Measurements from ENCODE around the gene MCM5. TPM values are rescaled to one million over a fixed set of nuclear protein-coding genes. Genes with fewer than 3 reads are reported as not detected.

Gene MCM5
- total and polyA plus RNA-seq, 2 of the 13 experiments (the other 11 are each of a cell fraction or from before 2014, with no cell fraction given): 40.2 to 93.5 TPM

- no peak for TF ChIP-seq ZBTB37 (CRISPR knock-in tag; IDR thresholded peaks at IDR 0.05)
- peak; percentile 35; the same call in 1 of the 2 replicates for TF ChIP-seq HHEX (CRISPR knock-in tag; IDR thresholded peaks at IDR 0.05)
- peak; percentile 49; the same call in 1 of the 2 replicates for TF ChIP-seq HOXD1 (CRISPR knock-in tag; IDR thresholded peaks at IDR 0.05)
- peak; percentile 55 for TF ChIP-seq ZNF547 (CRISPR knock-in tag; IDR thresholded peaks at IDR 0.05)
- TF ChIP-seq ZFP41 (CRISPR knock-in tag; IDR thresholded peaks at IDR 0.05; ENCODE audit: borderline replicate concordance): no peak
- 0 out of 2 replicates have a peak, but pooled peaks have one; percentile 28 for TF ChIP-seq TP53 (CRISPR knock-in tag; conservative IDR thresholded peaks at IDR 0.05)
- peak; percentile 76 for TF ChIP-seq PAXIP1 (CRISPR knock-in tag; conservative IDR thresholded peaks at IDR 0.05)
- no peak for TF ChIP-seq ZNF713 (CRISPR knock-in tag; IDR thresholded peaks at IDR 0.05)
- peak; percentile 67; the same call in 1 of the 2 replicates for TF ChIP-seq NCOA2 (CRISPR knock-in tag; IDR thresholded peaks at IDR 0.05)
- no peak for TF ChIP-seq ATAD3A (CRISPR knock-in tag; IDR thresholded peaks at IDR 0.05)
- 0 out of 2 replicates have a peak, but pooled peaks have one; percentile 60 for TF ChIP-seq ZSCAN31 (CRISPR knock-in tag; IDR thresholded peaks at IDR 0.05; ENCODE audit: low read depth)
- peak; percentile 91; the same call in 1 of the 2 replicates for TF ChIP-seq CBX5 (CRISPR knock-in tag; IDR thresholded peaks at IDR 0.05; ENCODE audit: borderline replicate concordance)
- TF ChIP-seq ETV6 (CRISPR knock-in tag; conservative IDR thresholded peaks at IDR 0.05): no peak
- no peak for TF ChIP-seq IRF9 (CRISPR knock-in tag; IDR thresholded peaks at IDR 0.05; ENCODE audit: borderline replicate concordance)
- peak; percentile 81 for TF ChIP-seq ELF1 (CRISPR knock-in tag; IDR thresholded peaks at IDR 0.05)
- no peak for TF ChIP-seq PLSCR1 (CRISPR knock-in tag; IDR thresholded peaks at IDR 0.05; ENCODE audit: borderline replicate concordance)
- TF ChIP-seq ZFX (CRISPR knock-in tag; IDR thresholded peaks at IDR 0.05; ENCODE audit: low read depth): peak; percentile 27; the same call in 1 of the 2 replicates
- no peak for TF ChIP-seq CBX1 (IDR thresholded peaks at IDR 0.05; ENCODE audit: low read depth)
- TF ChIP-seq ZBTB33 (CRISPR knock-in tag; IDR thresholded peaks at IDR 0.05): peak; percentile 81
- peak; percentile 82 for TF ChIP-seq ZNF317 (CRISPR knock-in tag; IDR thresholded peaks at IDR 0.05)
- no peak for TF ChIP-seq CCAR2 (optimal IDR thresholded peaks at IDR 0.05; ENCODE audit: low read depth, low read length)
Measured at GRCh38 chr22:35376728-35377472, 23.0 kb upstream of the MCM5 start (continued).

Measured in HepG2 (cell line).